Nephron progenitor cell (in vitro differentiated cells): ENCODE results near the gene SNAP29.
"Not testable (repeated sequence)": the region's sequence is repeated elsewhere in the genome, so short reads cannot be mapped to it uniquely, and the experiment has no call there.

Source experiments
- DNase-seq: peaks from one replicate; pipeline ENCODE4 v3.0.0; 2021
- H3K27ac Mint-ChIP-seq: 2 replicates; pipeline ENCODE4 v1.8.0; 2021; ENCODE audit warnings: mild to moderate bottlenecking, moderate library complexity, mixed read lengths
- H3K27me3 Mint-ChIP-seq: 2 replicates; pipeline ENCODE4 v1.8.0; 2021; ENCODE audit warnings: mild to moderate bottlenecking, low read depth, mixed read lengths; ENCODE audit not compliant: poor library complexity
- H3K36me3 Mint-ChIP-seq: 2 replicates; pipeline ENCODE4 v1.8.0; 2021; ENCODE audit warnings: low read depth, mixed read lengths
- H3K4me1 Mint-ChIP-seq: 2 replicates; pipeline ENCODE4 v1.8.0; 2021; ENCODE audit warnings: mixed read lengths
- H3K4me3 Mint-ChIP-seq: 2 replicates; pipeline ENCODE4 v1.8.0; 2021; ENCODE audit warnings: mild to moderate bottlenecking, moderate library complexity, mixed read lengths
- H3K9me3 Mint-ChIP-seq: 2 replicates; pipeline ENCODE4 v1.8.0; 2021; ENCODE audit warnings: mild to moderate bottlenecking, moderate library complexity, mixed read lengths
- TF ChIP-seq, protein P1 (sequence below): fragments of 200-600 bp; sonication (generic); IDR thresholded peaks from 2 replicates; pipeline ENCODE4 v1.5.0; 2021; ENCODE audit warnings: antibody characterized with exemption

The SNAP29 gene

DNA sequence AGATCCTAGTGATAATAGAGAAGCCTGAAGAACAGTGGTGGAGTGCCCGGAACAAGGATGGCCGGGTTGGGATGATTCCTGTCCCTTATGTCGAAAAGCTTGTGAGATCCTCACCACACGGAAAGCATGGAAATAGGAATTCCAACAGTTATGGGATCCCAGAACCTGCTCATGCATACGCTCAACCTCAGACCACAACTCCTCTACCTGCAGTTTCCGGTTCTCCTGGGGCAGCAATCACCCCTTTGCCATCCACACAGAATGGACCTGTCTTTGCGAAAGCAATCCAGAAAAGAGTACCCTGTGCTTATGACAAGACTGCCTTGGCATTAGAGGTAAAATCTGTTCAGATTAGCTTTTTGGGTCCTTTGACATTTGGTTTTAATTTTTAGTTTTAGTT is 75.1 kb downstream of the SNAP29 start:
- Mint-ChIP-seq H3K4me1 (peaks cover 18% of the 10 kb centered on the region), H3K27me3 (peaks cover 3% of the 10 kb centered on the region), H3K36me3 (peaks cover 82% of the 10 kb centered on the region), H3K4me3 (no peak overlapping the region), H3K9me3 (peaks cover 9% of the 10 kb centered on the region), H3K27ac (no peak overlapping the region)
- TF ChIP-seq, protein P1, sequence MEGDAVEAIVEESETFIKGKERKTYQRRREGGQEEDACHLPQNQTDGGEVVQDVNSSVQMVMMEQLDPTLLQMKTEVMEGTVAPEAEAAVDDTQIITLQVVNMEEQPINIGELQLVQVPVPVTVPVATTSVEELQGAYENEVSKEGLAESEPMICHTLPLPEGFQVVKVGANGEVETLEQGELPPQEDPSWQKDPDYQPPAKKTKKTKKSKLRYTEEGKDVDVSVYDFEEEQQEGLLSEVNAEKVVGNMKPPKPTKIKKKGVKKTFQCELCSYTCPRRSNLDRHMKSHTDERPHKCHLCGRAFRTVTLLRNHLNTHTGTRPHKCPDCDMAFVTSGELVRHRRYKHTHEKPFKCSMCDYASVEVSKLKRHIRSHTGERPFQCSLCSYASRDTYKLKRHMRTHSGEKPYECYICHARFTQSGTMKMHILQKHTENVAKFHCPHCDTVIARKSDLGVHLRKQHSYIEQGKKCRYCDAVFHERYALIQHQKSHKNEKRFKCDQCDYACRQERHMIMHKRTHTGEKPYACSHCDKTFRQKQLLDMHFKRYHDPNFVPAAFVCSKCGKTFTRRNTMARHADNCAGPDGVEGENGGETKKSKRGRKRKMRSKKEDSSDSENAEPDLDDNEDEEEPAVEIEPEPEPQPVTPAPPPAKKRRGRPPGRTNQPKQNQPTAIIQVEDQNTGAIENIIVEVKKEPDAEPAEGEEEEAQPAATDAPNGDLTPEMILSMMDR = no peak
- no peak for DNase-seq

DNA sequence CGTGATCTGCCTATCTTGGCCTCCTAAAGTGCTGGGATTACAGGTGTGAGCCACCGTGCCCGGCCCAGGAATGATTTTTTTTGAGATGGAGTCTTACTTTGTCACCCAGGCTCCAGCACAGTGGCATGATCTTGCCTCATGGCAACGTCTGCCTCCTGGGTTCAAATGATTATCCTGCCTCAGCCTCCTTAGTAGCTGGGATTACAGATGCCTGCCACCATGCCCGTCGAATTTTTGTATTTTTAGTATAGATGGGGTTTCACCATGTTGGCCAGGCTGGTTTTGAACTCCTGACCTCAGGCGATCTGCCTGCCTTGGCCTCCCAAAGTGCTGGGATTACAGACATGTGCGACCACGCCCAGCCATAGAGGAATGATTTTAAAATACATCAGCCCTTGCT is 76.2 kb downstream of the SNAP29 start:
- H3K9me3 Mint-ChIP-seq, DNase-seq, H3K4me3 Mint-ChIP-seq, H3K27ac Mint-ChIP-seq, H3K27me3 Mint-ChIP-seq: not testable (repeated sequence)
- Mint-ChIP-seq H3K36me3 (peaks cover 79% of the 10 kb centered on the region), H3K4me1 (peaks cover 23% of the 10 kb centered on the region)

GRCh38 chr22:20935780-20936539 is 77.2 kb downstream of the SNAP29 start:
- Mint-ChIP-seq H3K36me3 (peaks cover 75% of the 10 kb centered on the region), H3K4me1 (peaks cover 29% of the 10 kb centered on the region), H3K27ac (peak overlapping the region; percentile 32)
- H3K27me3 Mint-ChIP-seq, H3K4me3 Mint-ChIP-seq, DNase-seq, H3K9me3 Mint-ChIP-seq: not testable (repeated sequence)

GRCh38 chr22:20937031-20937793 is 78.4 kb downstream of the SNAP29 start:
- TF ChIP-seq, protein P1 = no peak
- H3K27me3 Mint-ChIP-seq = no peaks in the 10 kb centered on the region
- peak overlapping the region; percentile 94 for H3K27ac Mint-ChIP-seq
- no peaks in the 10 kb centered on the region for H3K9me3 Mint-ChIP-seq
- DNase-seq = no peak
- H3K4me3 Mint-ChIP-seq = peak overlapping the region; percentile 25
- peaks cover 76% of the 10 kb centered on the region for H3K36me3 Mint-ChIP-seq
- peaks cover 29% of the 10 kb centered on the region for H3K4me1 Mint-ChIP-seq

DNA sequence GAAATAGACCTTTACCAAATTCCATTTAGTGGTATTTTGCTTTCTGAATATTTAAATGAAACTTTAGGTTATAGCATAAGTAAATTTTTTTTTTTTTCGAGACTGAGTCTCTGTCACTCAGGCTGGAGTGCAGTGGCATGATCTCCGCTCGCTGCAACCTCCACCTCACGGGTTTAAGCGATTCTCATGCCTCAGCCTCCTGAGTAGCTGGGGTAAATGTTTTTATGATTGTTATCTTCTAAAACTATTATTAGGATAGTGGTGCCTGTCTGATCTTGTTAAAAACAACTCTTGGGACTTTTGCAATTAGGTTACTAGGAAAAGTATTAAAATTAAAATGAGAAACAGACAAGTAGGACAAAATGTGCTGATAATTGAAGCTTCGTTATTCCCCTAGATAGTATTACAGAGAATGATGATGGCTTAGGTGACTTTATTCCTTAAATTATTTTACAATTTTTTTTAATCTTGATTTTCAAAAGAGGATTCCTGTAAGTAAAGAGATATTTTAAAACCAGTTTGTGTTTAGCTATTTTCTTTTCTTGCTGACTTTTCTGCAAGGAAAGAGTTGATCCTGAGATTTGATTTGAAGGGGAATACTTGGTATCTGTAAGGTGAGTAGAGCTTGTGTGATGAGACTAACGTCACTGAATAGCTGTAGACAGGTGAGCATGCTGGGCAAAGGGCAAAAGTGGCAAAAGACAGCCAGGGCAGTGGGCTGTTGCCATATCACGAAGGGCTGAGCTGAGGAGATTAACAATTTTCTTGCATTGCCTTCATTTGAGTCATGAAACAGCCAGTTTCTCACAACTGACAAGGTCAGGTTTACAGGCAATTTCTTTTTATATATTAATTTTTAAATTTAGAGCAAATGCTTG is 79.2 kb downstream of the SNAP29 start:
- Mint-ChIP-seq H3K27ac (peak overlapping the region; percentile 94), H3K4me3 (no peak overlapping the region), H3K36me3 (peaks cover 80% of the 10 kb centered on the region), H3K9me3 (no peaks in the 10 kb centered on the region), H3K4me1 (peaks cover 29% of the 10 kb centered on the region), H3K27me3 (no peaks in the 10 kb centered on the region)
- DNase-seq = no peak
- TF ChIP-seq, protein P1 = no peak

- peaks cover 75% of the 10 kb centered on the region for H3K36me3 Mint-ChIP-seq
- H3K27ac Mint-ChIP-seq = peak overlapping the region; percentile 32
- DNase-seq = not testable (repeated sequence)
Measured at GRCh38 chr22:20939457-20940185, 80.8 kb downstream of the SNAP29 start.

More at GRCh38 chr22:20939457-20940185, 80.8 kb downstream of the SNAP29 start:
- peaks cover 29% of the 10 kb centered on the region for H3K4me1 Mint-ChIP-seq
- not testable (repeated sequence) for H3K4me3 Mint-ChIP-seq, H3K27me3 Mint-ChIP-seq, H3K9me3 Mint-ChIP-seq
